Ammon's horn (tissue), 1 donor: ENCODE measurements around the gene TNFSF13B.

Experiments
- DNase-seq: peaks from one replicate; pipeline ENCODE4 v3.0.0-alpha.2; 2016; ENCODE audit warnings: low spot score

The TNFSF13B gene

GRCh38 chr13:108346376-108346775 lies 76.9 kb downstream of the TNFSF13B start:
- DNase-seq, result no peak

- DNase-seq, result no peak
These were observed 79.8 kb downstream of the TNFSF13B start for GRCh38 chr13:108349269-108349668.

GRCh38 chr13:108350579-108350978 lies 81.1 kb downstream of the TNFSF13B start:
- no peak for DNase-seq

DNA sequence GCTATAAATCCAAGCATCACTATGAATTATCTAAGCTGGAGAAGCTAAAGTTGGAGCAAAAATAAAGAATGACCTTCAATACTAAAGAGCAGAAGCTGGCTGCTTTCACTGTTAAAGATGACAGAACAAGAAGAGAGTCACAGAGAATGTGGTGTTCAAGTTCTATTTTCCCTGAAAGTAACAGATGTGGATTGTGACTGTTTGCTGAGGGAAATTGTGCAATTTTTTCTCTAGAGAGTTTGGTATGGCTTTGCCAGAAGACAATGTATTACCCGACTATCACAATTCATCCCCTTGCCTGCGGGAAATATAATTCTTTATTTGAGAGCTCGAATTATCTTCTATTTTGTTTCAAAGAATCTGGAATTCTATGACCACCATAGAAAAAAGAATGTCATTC lies 83.1 kb downstream of the TNFSF13B start:
- DNase-seq, result peak; percentile 18

- DNase-seq, result no peak
These were observed 87.7 kb downstream of the TNFSF13B start for GRCh38 chr13:108357228-108357627.
